Ishikawa (cell line): ENCODE data around the gene RGS14.

Experiments
- CEBPB ChIP-seq: IDR thresholded peaks from 2 replicates; pipeline ENCODE4 v1.6.1; 2012
- CREB1 ChIP-seq: IDR thresholded peaks from 2 replicates; pipeline ENCODE4 v1.6.1; 2012; ENCODE audit warnings: low read depth
- EGR1 ChIP-seq: IDR thresholded peaks from 2 replicates; pipeline ENCODE4 v1.6.1; 2012
- EP300 ChIP-seq: IDR thresholded peaks from 2 replicates; pipeline ENCODE4 v1.6.1; 2012; ENCODE audit warnings: borderline replicate concordance
- FOXM1 ChIP-seq: IDR thresholded peaks from 2 replicates; pipeline ENCODE4 v1.6.1; 2012; ENCODE audit warnings: low read depth, borderline replicate concordance
- MAX ChIP-seq: IDR thresholded peaks from 2 replicates; pipeline ENCODE4 v1.6.1; 2012
- NFIC ChIP-seq: IDR thresholded peaks from 2 replicates; pipeline ENCODE4 v1.6.1; 2012
- RAD21 ChIP-seq: IDR thresholded peaks from 2 replicates; pipeline ENCODE4 v1.6.1; 2012; ENCODE audit warnings: low read depth
- REST ChIP-seq: IDR thresholded peaks from 2 replicates; pipeline ENCODE4 v1.6.1; 2012; ENCODE audit warnings: low read depth, mild to moderate bottlenecking
- TAF1 ChIP-seq: IDR thresholded peaks from 2 replicates; pipeline ENCODE4 v1.6.1; 2012; ENCODE audit warnings: low read depth, mild to moderate bottlenecking
- TCF12 ChIP-seq: IDR thresholded peaks from 2 replicates; pipeline ENCODE4 v1.6.1; 2012; ENCODE audit warnings: low read depth
- TEAD4 ChIP-seq: IDR thresholded peaks from 2 replicates; pipeline ENCODE4 v1.6.1; 2012
- USF1 ChIP-seq: IDR thresholded peaks from 2 replicates; pipeline ENCODE4 v1.6.1; 2012
- YY1 ChIP-seq: IDR thresholded peaks from 2 replicates; pipeline ENCODE4 v1.6.1; 2012; ENCODE audit warnings: low read depth
- ZBTB7A ChIP-seq: IDR thresholded peaks from 2 replicates; pipeline ENCODE4 v1.6.1; 2012; ENCODE audit warnings: low read depth

Gene RGS14

GRCh38 chr5:177329883-177330282, 27.8 kb upstream of the RGS14 start:
- no peak for TF ChIP-seq FOXM1
- no peak for TF ChIP-seq REST
- no peak for TF ChIP-seq CREB1
- TF ChIP-seq ZBTB7A = no peak
- TF ChIP-seq NFIC = no peak
- no peak for TF ChIP-seq MAX
- TF ChIP-seq TEAD4 = no peak
- TF ChIP-seq EP300 = no peak
- TF ChIP-seq RAD21 = no peak
- no peak for TF ChIP-seq YY1

- no peak for TF ChIP-seq ZBTB7A
These were observed 26.5 kb upstream of the RGS14 start for GRCh38 chr5:177330991-177331842.

GRCh38 chr5:177332031-177332895, 25.5 kb upstream of the RGS14 start:
- no peak for TF ChIP-seq REST
- no peak for TF ChIP-seq EP300
- TF ChIP-seq FOXM1 = no peak
- no peak for TF ChIP-seq RAD21
- TF ChIP-seq CEBPB = no peak
- no peak for TF ChIP-seq TAF1
- TF ChIP-seq EGR1 = no peak
- TF ChIP-seq TCF12 = no peak
- no peak for TF ChIP-seq ZBTB7A
- no peak for TF ChIP-seq NFIC
- no peak for TF ChIP-seq MAX
- TF ChIP-seq CREB1 = no peak
- no peak for TF ChIP-seq YY1
- no peak for TF ChIP-seq USF1
- no peak for TF ChIP-seq TEAD4

GRCh38 chr5:177332896-177333260, 24.8 kb upstream of the RGS14 start:
- TF ChIP-seq FOXM1 (no peak), RAD21 (no peak), YY1 (no peak), EGR1 (no peak), TCF12 (no peak), EP300 (no peak), TAF1 (no peak), USF1 (no peak), NFIC (no peak), CREB1 (no peak), ZBTB7A (no peak)

- TF ChIP-seq EP300 (no peak), NFIC (no peak), FOXM1 (no peak), TEAD4 (no peak), YY1 (no peak), REST (no peak), MAX (no peak), CEBPB (no peak), CREB1 (no peak), TAF1 (no peak)
These were observed 24.1 kb upstream of the RGS14 start for GRCh38 chr5:177333420-177334154.
